ENCODE results near the gene NUTM2B.
A peak's percentile ranks its signal among the peaks of the same experiment; 100 is the strongest.
"Not testable (repeated sequence)": the region's sequence is repeated elsewhere in the genome, so short reads cannot be mapped to it uniquely, and the experiment has no call there.

Gene NUTM2B

GRCh38 chr10:79688798-79689197, 14.2 kb upstream of the NUTM2B start:
- not testable (repeated sequence) for H3K27me3 ChIP-seq (ENCODE audit: insufficient read depth, poor library complexity, severe bottlenecking); H3K27ac ChIP-seq (ENCODE audit: poor library complexity, severe bottlenecking); ATAC-seq (ENCODE audit: low read depth)

GRCh38 chr10:79696596-79696995, 6.4 kb upstream of the NUTM2B start:
- H3K9me3 ChIP-seq (ENCODE audit: severe bottlenecking); DNase-seq (ENCODE audit: low spot score); H3K27ac ChIP-seq (ENCODE audit: poor library complexity, severe bottlenecking); H3K36me3 ChIP-seq (ENCODE audit: low read depth); H3K27me3 ChIP-seq (ENCODE audit: insufficient read depth, poor library complexity, severe bottlenecking); ATAC-seq (ENCODE audit: low read depth); H3K4me3 ChIP-seq (ENCODE audit: severe bottlenecking); H3K4me1 ChIP-seq (ENCODE audit: insufficient read depth, poor library complexity, severe bottlenecking): not testable (repeated sequence)

More at GRCh38 chr10:79688798-79689197, 14.2 kb upstream of the NUTM2B start:
- not testable (repeated sequence) for H3K9me3 ChIP-seq (ENCODE audit: severe bottlenecking); H3K36me3 ChIP-seq (ENCODE audit: low read depth); H3K4me1 ChIP-seq (ENCODE audit: insufficient read depth, poor library complexity, severe bottlenecking); DNase-seq (ENCODE audit: low spot score); H3K4me3 ChIP-seq (ENCODE audit: severe bottlenecking)

- not testable (repeated sequence) for DNase-seq (ENCODE audit: low spot score); H3K9me3 ChIP-seq (ENCODE audit: severe bottlenecking); H3K4me1 ChIP-seq (ENCODE audit: insufficient read depth, poor library complexity, severe bottlenecking); ATAC-seq (ENCODE audit: low read depth); H3K4me3 ChIP-seq (ENCODE audit: severe bottlenecking); H3K27me3 ChIP-seq (ENCODE audit: insufficient read depth, poor library complexity, severe bottlenecking); H3K36me3 ChIP-seq (ENCODE audit: low read depth); H3K27ac ChIP-seq (ENCODE audit: poor library complexity, severe bottlenecking)
Observed at GRCh38 chr10:79697141-79697540, 5.9 kb upstream of the NUTM2B start.

GRCh38 chr10:79700381-79700944, 2.6 kb upstream of the NUTM2B start:
- not testable (repeated sequence) for H3K27ac ChIP-seq (ENCODE audit: poor library complexity, severe bottlenecking); H3K4me3 ChIP-seq (ENCODE audit: severe bottlenecking); H3K36me3 ChIP-seq (ENCODE audit: low read depth); H3K9me3 ChIP-seq (ENCODE audit: severe bottlenecking); ATAC-seq (ENCODE audit: low read depth); DNase-seq (ENCODE audit: low spot score); H3K27me3 ChIP-seq (ENCODE audit: insufficient read depth, poor library complexity, severe bottlenecking); H3K4me1 ChIP-seq (ENCODE audit: insufficient read depth, poor library complexity, severe bottlenecking)

- not testable (repeated sequence) for DNase-seq (ENCODE audit: low spot score); H3K9me3 ChIP-seq (ENCODE audit: severe bottlenecking); ATAC-seq (ENCODE audit: low read depth)
Observed at GRCh38 chr10:79707017-79707416, 4.0 kb downstream of the NUTM2B start.

GRCh38 chr10:79714976-79715375, 11.9 kb downstream of the NUTM2B start:
- not testable (repeated sequence) for ATAC-seq (ENCODE audit: low read depth); H3K4me3 ChIP-seq (ENCODE audit: severe bottlenecking)

More at GRCh38 chr10:79707017-79707416, 4.0 kb downstream of the NUTM2B start:
- not testable (repeated sequence) for H3K4me1 ChIP-seq (ENCODE audit: insufficient read depth, poor library complexity, severe bottlenecking); H3K4me3 ChIP-seq (ENCODE audit: severe bottlenecking); H3K27ac ChIP-seq (ENCODE audit: poor library complexity, severe bottlenecking); H3K36me3 ChIP-seq (ENCODE audit: low read depth); H3K27me3 ChIP-seq (ENCODE audit: insufficient read depth, poor library complexity, severe bottlenecking)

GRCh38 chr10:79716917-79717579, 14.0 kb downstream of the NUTM2B start:
- peak; percentile 57; the same call in 2 of the 3 replicates for ATAC-seq (ENCODE audit: low read depth)
- H3K4me3 ChIP-seq (ENCODE audit: severe bottlenecking); DNase-seq (ENCODE audit: low spot score): not testable (repeated sequence)

More at GRCh38 chr10:79714976-79715375, 11.9 kb downstream of the NUTM2B start:
- not testable (repeated sequence) for H3K27me3 ChIP-seq (ENCODE audit: insufficient read depth, poor library complexity, severe bottlenecking); H3K27ac ChIP-seq (ENCODE audit: poor library complexity, severe bottlenecking); H3K9me3 ChIP-seq (ENCODE audit: severe bottlenecking); H3K4me1 ChIP-seq (ENCODE audit: insufficient read depth, poor library complexity, severe bottlenecking); DNase-seq (ENCODE audit: low spot score); H3K36me3 ChIP-seq (ENCODE audit: low read depth)

GRCh38 chr10:79720000-79720399, 17.0 kb downstream of the NUTM2B start:
- not testable (repeated sequence) for H3K4me1 ChIP-seq (ENCODE audit: insufficient read depth, poor library complexity, severe bottlenecking); H3K4me3 ChIP-seq (ENCODE audit: severe bottlenecking); H3K9me3 ChIP-seq (ENCODE audit: severe bottlenecking); H3K27me3 ChIP-seq (ENCODE audit: insufficient read depth, poor library complexity, severe bottlenecking); H3K36me3 ChIP-seq (ENCODE audit: low read depth); DNase-seq (ENCODE audit: low spot score); H3K27ac ChIP-seq (ENCODE audit: poor library complexity, severe bottlenecking); ATAC-seq (ENCODE audit: low read depth)

More at GRCh38 chr10:79716917-79717579, 14.0 kb downstream of the NUTM2B start:
- H3K36me3 ChIP-seq (ENCODE audit: low read depth); H3K4me1 ChIP-seq (ENCODE audit: insufficient read depth, poor library complexity, severe bottlenecking); H3K27ac ChIP-seq (ENCODE audit: poor library complexity, severe bottlenecking); H3K27me3 ChIP-seq (ENCODE audit: insufficient read depth, poor library complexity, severe bottlenecking); H3K9me3 ChIP-seq (ENCODE audit: severe bottlenecking): not testable (repeated sequence)

- not testable (repeated sequence) for DNase-seq (ENCODE audit: low spot score); H3K27ac ChIP-seq (ENCODE audit: poor library complexity, severe bottlenecking); H3K36me3 ChIP-seq (ENCODE audit: low read depth); H3K9me3 ChIP-seq (ENCODE audit: severe bottlenecking); H3K27me3 ChIP-seq (ENCODE audit: insufficient read depth, poor library complexity, severe bottlenecking); H3K4me1 ChIP-seq (ENCODE audit: insufficient read depth, poor library complexity, severe bottlenecking); H3K4me3 ChIP-seq (ENCODE audit: severe bottlenecking)
- peak; percentile 99 for ATAC-seq (ENCODE audit: low read depth)
Observed at GRCh38 chr10:79726620-79727019, 23.6 kb downstream of the NUTM2B start.

GRCh38 chr10:79744844-79745243, 41.8 kb downstream of the NUTM2B start:
- H3K27ac ChIP-seq (ENCODE audit: poor library complexity, severe bottlenecking): not testable (repeated sequence)

GRCh38 chr10:79748510-79748909, 45.5 kb downstream of the NUTM2B start:
- ATAC-seq (ENCODE audit: low read depth); H3K27ac ChIP-seq (ENCODE audit: poor library complexity, severe bottlenecking); H3K4me1 ChIP-seq (ENCODE audit: insufficient read depth, poor library complexity, severe bottlenecking); DNase-seq (ENCODE audit: low spot score); H3K36me3 ChIP-seq (ENCODE audit: low read depth); H3K4me3 ChIP-seq (ENCODE audit: severe bottlenecking); H3K9me3 ChIP-seq (ENCODE audit: severe bottlenecking); H3K27me3 ChIP-seq (ENCODE audit: insufficient read depth, poor library complexity, severe bottlenecking): not testable (repeated sequence)

More at GRCh38 chr10:79744844-79745243, 41.8 kb downstream of the NUTM2B start:
- H3K27me3 ChIP-seq (ENCODE audit: insufficient read depth, poor library complexity, severe bottlenecking); DNase-seq (ENCODE audit: low spot score); H3K4me3 ChIP-seq (ENCODE audit: severe bottlenecking); ATAC-seq (ENCODE audit: low read depth); H3K4me1 ChIP-seq (ENCODE audit: insufficient read depth, poor library complexity, severe bottlenecking); H3K9me3 ChIP-seq (ENCODE audit: severe bottlenecking); H3K36me3 ChIP-seq (ENCODE audit: low read depth): not testable (repeated sequence)

Measured in RWPE2 (cell line).